Gastrocnemius medialis (tissue), 4 donors: ENCODE measurements around the gene SULT1A1.

Source experiments
- POLR2A ChIP-seq, 2 donors: fragments of 450-650 bp; IDR thresholded peaks; one replicate each; pipeline ENCODE4 v1.6.1; 2017; ENCODE audit warnings: antibody characterized with exemption in 2 of 2, mild to moderate bottlenecking in 2 of 2, moderate library complexity in 2 of 2
- TF ChIP-seq, protein P1 (sequence below), 5 experiments: fragments of 450-650 bp in 3 of 5; fragments of 200-600 bp in 2 of 5; sonication (generic) in 2 of 5; IDR thresholded peaks in 4 of 5; conservative IDR thresholded peaks in 1 of 5; 1 replicate in 4 of 5; 2 replicates in 1 of 5; pipeline ENCODE4 v1.5.1; 2016 to 2019; ENCODE audit warnings: antibody characterized with exemption in 5 of 5, mild to moderate bottlenecking in 3 of 5, moderate library complexity in 3 of 5

- no peak for TF ChIP-seq POLR2A (IDR thresholded peaks at IDR 0.05)
- TF ChIP-seq, protein P1, sequence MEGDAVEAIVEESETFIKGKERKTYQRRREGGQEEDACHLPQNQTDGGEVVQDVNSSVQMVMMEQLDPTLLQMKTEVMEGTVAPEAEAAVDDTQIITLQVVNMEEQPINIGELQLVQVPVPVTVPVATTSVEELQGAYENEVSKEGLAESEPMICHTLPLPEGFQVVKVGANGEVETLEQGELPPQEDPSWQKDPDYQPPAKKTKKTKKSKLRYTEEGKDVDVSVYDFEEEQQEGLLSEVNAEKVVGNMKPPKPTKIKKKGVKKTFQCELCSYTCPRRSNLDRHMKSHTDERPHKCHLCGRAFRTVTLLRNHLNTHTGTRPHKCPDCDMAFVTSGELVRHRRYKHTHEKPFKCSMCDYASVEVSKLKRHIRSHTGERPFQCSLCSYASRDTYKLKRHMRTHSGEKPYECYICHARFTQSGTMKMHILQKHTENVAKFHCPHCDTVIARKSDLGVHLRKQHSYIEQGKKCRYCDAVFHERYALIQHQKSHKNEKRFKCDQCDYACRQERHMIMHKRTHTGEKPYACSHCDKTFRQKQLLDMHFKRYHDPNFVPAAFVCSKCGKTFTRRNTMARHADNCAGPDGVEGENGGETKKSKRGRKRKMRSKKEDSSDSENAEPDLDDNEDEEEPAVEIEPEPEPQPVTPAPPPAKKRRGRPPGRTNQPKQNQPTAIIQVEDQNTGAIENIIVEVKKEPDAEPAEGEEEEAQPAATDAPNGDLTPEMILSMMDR (IDR thresholded peaks at IDR 0.05 in 4 of 5, conservative IDR thresholded peaks at IDR 0.05 in 1 of 5): no peak
Measured at GRCh38 chr16:28623172-28623711, 13.4 kb upstream of the SULT1A1 start.
